ENCODE results near the gene ILF3.
A peak's percentile ranks its signal among the peaks of the same experiment; 100 is the strongest.

DNA sequence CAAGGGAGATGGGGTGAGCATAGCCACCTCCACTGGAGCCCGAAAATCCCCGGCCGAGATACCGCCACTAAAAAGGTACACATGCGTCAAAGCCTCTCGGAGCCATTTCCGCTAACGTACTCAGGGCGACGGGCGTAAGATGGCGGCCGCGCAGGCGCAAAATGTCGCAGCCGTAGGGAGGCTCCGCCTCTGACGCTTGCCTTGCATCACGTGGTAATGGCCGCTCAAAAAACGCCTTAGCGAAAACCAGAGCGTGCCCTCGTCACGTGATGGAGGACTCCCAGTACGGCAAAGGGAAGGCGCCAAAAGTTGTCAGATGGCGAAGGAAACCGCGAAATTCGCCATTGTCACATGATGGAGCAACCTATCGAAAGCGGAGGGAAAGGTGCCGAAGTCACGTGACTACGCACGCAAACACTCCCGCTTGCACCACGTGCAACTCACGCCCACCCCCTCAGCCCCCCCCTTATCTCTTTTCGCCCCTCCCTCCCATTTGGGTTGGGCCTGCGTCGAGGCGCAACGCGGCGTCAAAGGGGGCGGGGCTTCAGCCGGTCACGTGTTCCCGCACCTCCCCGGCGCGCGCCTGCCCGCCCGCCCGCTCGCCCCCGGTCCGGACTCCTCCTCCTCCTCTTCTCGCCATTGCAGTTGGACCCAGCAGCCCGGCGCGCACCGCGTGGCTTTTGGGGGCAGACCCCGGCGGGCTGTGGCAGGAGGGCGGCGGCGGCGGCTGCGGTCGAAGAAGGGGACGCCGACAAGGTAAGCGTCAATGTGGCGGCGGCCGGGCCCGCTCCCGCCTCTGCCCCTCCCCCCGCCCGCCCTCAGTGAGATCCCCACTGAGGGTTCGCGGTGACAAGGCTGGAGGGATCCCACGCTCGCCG is at the start of gene ILF3:
- TF ChIP-seq YY1 (IDR thresholded peaks at IDR 0.05; ENCODE audit: low read depth) (peak; percentile 97), EGR1 (IDR thresholded peaks at IDR 0.05) (peak; percentile 21)
- TF ChIP-seq, protein P1, sequence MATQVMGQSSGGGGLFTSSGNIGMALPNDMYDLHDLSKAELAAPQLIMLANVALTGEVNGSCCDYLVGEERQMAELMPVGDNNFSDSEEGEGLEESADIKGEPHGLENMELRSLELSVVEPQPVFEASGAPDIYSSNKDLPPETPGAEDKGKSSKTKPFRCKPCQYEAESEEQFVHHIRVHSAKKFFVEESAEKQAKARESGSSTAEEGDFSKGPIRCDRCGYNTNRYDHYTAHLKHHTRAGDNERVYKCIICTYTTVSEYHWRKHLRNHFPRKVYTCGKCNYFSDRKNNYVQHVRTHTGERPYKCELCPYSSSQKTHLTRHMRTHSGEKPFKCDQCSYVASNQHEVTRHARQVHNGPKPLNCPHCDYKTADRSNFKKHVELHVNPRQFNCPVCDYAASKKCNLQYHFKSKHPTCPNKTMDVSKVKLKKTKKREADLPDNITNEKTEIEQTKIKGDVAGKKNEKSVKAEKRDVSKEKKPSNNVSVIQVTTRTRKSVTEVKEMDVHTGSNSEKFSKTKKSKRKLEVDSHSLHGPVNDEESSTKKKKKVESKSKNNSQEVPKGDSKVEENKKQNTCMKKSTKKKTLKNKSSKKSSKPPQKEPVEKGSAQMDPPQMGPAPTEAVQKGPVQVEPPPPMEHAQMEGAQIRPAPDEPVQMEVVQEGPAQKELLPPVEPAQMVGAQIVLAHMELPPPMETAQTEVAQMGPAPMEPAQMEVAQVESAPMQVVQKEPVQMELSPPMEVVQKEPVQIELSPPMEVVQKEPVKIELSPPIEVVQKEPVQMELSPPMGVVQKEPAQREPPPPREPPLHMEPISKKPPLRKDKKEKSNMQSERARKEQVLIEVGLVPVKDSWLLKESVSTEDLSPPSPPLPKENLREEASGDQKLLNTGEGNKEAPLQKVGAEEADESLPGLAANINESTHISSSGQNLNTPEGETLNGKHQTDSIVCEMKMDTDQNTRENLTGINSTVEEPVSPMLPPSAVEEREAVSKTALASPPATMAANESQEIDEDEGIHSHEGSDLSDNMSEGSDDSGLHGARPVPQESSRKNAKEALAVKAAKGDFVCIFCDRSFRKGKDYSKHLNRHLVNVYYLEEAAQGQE (IDR thresholded peaks at IDR 0.05; ENCODE audit: low read depth): peak; percentile 29; the same call in 1 of the 2 replicates

Data from Ishikawa (cell line).